SK-N-SH treated with all-trans-retinoic acid at 6 μM for 48 hours (cell line): ENCODE measurements around the gene BAZ1A.

Source experiments
- ARNTL ChIP-seq: fragments of 450-650 bp; formaldehyde crosslinking; IDR thresholded peaks from 2 replicates; pipeline ENCODE4 v1.5.0; 2020; ENCODE audit warnings: low read depth, mild to moderate bottlenecking, moderate library complexity, borderline replicate concordance
- ESRRG ChIP-seq: fragments of 250-450 bp; sonication (Bioruptor Pico); IDR thresholded peaks from 2 replicates; pipeline ENCODE4 v1.6.1; 2021; ENCODE audit warnings: mild to moderate bottlenecking
- GLIS3 ChIP-seq: fragments of 250-450 bp; sonication (Bioruptor Pico); IDR thresholded peaks from 2 replicates; pipeline ENCODE4 v1.5.0; 2020; ENCODE audit warnings: mild to moderate bottlenecking, moderate library complexity
- ZFP3 ChIP-seq: fragments of 250-450 bp; sonication (Bioruptor Pico); IDR thresholded peaks from 2 replicates; pipeline ENCODE4 v1.5.0; 2020; ENCODE audit warnings: mild to moderate bottlenecking, moderate library complexity
- ZNF565 ChIP-seq: fragments of 450-650 bp; formaldehyde crosslinking; conservative IDR thresholded peaks from 2 replicates; pipeline ENCODE4 v1.5.0; 2020; ENCODE audit warnings: low read depth, mild to moderate bottlenecking, moderate library complexity
- ZNF70 ChIP-seq: fragments of 450-650 bp; formaldehyde crosslinking; IDR thresholded peaks from 2 replicates; pipeline ENCODE4 v1.5.0; 2020; ENCODE audit warnings: mild to moderate bottlenecking, moderate library complexity
- TF ChIP-seq, protein P1 (sequence below): fragments of 250-450 bp; sonication (Bioruptor Pico); IDR thresholded peaks from 2 replicates; pipeline ENCODE4 v1.8.0; 2020; ENCODE audit warnings: mild to moderate bottlenecking, moderate library complexity, borderline replicate concordance

DNA sequence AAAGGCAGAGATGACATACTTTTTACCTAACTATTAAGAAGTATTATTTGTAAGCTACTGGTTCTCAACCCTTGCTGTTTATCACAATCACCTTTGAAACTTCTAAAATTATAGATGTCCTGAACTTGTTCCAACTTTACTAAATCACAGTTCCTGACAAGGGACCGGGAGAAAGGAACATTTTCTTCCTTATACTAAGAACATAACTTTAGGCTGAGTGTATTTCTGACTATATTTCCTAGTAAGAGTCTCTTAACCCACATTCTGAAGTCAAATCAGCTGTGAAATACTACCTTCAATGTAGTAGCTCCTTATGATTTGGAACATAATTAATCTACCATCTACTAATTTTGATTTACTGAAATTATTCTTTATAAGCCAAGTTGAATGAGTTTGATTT lies 80.2 kb downstream of the BAZ1A start:
- TF ChIP-seq, protein P1, sequence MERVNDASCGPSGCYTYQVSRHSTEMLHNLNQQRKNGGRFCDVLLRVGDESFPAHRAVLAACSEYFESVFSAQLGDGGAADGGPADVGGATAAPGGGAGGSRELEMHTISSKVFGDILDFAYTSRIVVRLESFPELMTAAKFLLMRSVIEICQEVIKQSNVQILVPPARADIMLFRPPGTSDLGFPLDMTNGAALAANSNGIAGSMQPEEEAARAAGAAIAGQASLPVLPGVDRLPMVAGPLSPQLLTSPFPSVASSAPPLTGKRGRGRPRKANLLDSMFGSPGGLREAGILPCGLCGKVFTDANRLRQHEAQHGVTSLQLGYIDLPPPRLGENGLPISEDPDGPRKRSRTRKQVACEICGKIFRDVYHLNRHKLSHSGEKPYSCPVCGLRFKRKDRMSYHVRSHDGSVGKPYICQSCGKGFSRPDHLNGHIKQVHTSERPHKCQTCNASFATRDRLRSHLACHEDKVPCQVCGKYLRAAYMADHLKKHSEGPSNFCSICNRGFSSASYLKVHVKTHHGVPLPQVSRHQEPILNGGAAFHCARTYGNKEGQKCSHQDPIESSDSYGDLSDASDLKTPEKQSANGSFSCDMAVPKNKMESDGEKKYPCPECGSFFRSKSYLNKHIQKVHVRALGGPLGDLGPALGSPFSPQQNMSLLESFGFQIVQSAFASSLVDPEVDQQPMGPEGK (CRISPR knock-in tag): no peak
- TF ChIP-seq ARNTL (CRISPR knock-in tag) (no peak), ZNF70 (CRISPR knock-in tag) (no peak), ZFP3 (CRISPR knock-in tag) (no peak), ZNF565 (CRISPR knock-in tag) (no peak), ESRRG (CRISPR knock-in tag) (no peak), GLIS3 (CRISPR knock-in tag) (no peak)
